Ishikawa (cell line): ENCODE results near the gene DAB2.

Source experiments
- CEBPB ChIP-seq: IDR thresholded peaks from 2 replicates; pipeline ENCODE4 v1.6.1; 2012
- CREB1 ChIP-seq: IDR thresholded peaks from 2 replicates; pipeline ENCODE4 v1.6.1; 2012; ENCODE audit warnings: low read depth
- EGR1 ChIP-seq: IDR thresholded peaks from 2 replicates; pipeline ENCODE4 v1.6.1; 2012
- EP300 ChIP-seq: IDR thresholded peaks from 2 replicates; pipeline ENCODE4 v1.6.1; 2012; ENCODE audit warnings: borderline replicate concordance
- FOXM1 ChIP-seq: IDR thresholded peaks from 2 replicates; pipeline ENCODE4 v1.6.1; 2012; ENCODE audit warnings: low read depth, borderline replicate concordance
- NFIC ChIP-seq: IDR thresholded peaks from 2 replicates; pipeline ENCODE4 v1.6.1; 2012
- RAD21 ChIP-seq: IDR thresholded peaks from 2 replicates; pipeline ENCODE4 v1.6.1; 2012; ENCODE audit warnings: low read depth
- REST ChIP-seq: IDR thresholded peaks from 2 replicates; pipeline ENCODE4 v1.6.1; 2012; ENCODE audit warnings: low read depth, mild to moderate bottlenecking
- TAF1 ChIP-seq: IDR thresholded peaks from 2 replicates; pipeline ENCODE4 v1.6.1; 2012; ENCODE audit warnings: low read depth, mild to moderate bottlenecking
- TCF12 ChIP-seq: IDR thresholded peaks from 2 replicates; pipeline ENCODE4 v1.6.1; 2012; ENCODE audit warnings: low read depth
- TEAD4 ChIP-seq: IDR thresholded peaks from 2 replicates; pipeline ENCODE4 v1.6.1; 2012
- USF1 ChIP-seq: IDR thresholded peaks from 2 replicates; pipeline ENCODE4 v1.6.1; 2012
- YY1 ChIP-seq: IDR thresholded peaks from 2 replicates; pipeline ENCODE4 v1.6.1; 2012; ENCODE audit warnings: low read depth
- ZBTB7A ChIP-seq: IDR thresholded peaks from 2 replicates; pipeline ENCODE4 v1.6.1; 2012; ENCODE audit warnings: low read depth
- TF ChIP-seq, protein P1 (sequence below): IDR thresholded peaks from 2 replicates; pipeline ENCODE4 v1.6.1; 2012

DAB2 gene

GRCh38 chr5:39377613-39378012 lies 47.2 kb downstream of the DAB2 start:
- TF ChIP-seq YY1 (no peak), NFIC (no peak), EP300 (no peak), ZBTB7A (no peak), FOXM1 (no peak), RAD21 (no peak), REST (no peak)
- TF ChIP-seq, protein P1, sequence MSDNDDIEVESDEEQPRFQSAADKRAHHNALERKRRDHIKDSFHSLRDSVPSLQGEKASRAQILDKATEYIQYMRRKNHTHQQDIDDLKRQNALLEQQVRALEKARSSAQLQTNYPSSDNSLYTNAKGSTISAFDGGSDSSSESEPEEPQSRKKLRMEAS: no peak

DNA sequence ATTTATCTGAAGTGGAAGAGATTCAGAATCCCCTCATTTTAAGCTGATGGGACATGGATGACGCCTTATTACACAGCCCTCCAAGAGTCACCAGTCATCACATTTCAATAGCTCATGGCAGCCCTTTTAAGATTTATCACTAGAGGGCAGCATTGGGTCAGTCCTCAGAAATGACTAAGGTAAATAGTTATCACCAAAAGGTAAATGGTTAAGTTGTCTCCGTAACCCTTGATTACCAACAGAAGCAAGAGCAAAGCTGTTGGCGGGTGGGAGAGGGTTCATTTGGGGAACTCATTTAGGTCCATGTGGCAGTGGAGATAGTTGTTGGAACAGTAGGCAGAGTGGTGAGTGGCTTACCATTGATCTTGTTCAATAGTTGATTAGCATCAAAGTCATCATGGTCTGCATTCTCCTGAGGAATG lies 48.5 kb downstream of the DAB2 start:
- peak; percentile 80 for TF ChIP-seq RAD21
- no peak for TF ChIP-seq TAF1

GRCh38 chr5:39373791-39374190 lies 51.0 kb downstream of the DAB2 start:
- no peak for TF ChIP-seq USF1
- no peak for TF ChIP-seq TEAD4
- TF ChIP-seq CREB1: no peak
- TF ChIP-seq NFIC: no peak
- no peak for TF ChIP-seq CEBPB
- no peak for TF ChIP-seq FOXM1
- no peak for TF ChIP-seq TCF12

- TF ChIP-seq REST: no peak
- TF ChIP-seq USF1: no peak
- no peak for TF ChIP-seq NFIC
- no peak for TF ChIP-seq CREB1
- no peak for TF ChIP-seq FOXM1
- no peak for TF ChIP-seq EP300
- TF ChIP-seq TCF12: no peak
- TF ChIP-seq CEBPB: no peak
- TF ChIP-seq, protein P1: no peak
- TF ChIP-seq YY1: no peak
- TF ChIP-seq TAF1: no peak
- TF ChIP-seq ZBTB7A: no peak
- no peak for TF ChIP-seq RAD21
- TF ChIP-seq TEAD4: no peak
- no peak for TF ChIP-seq EGR1
Measured at GRCh38 chr5:39371367-39371635, 53.5 kb downstream of the DAB2 start.

- TF ChIP-seq ZBTB7A: no peak
- no peak for TF ChIP-seq NFIC
- no peak for TF ChIP-seq REST
Measured at GRCh38 chr5:39370555-39371366, 54.0 kb downstream of the DAB2 start.
